ENCODE measurements around the gene STX2.
"Not testable (repeated sequence)": the region's sequence is repeated elsewhere in the genome, so short reads cannot be mapped to it uniquely, and the experiment has no call there.

The STX2 gene

GRCh38 chr12:130766470-130766869 lies 72.6 kb downstream of the STX2 start:
- DNase-seq (ENCODE audit: low spot score) = no peak

- DNase-seq (ENCODE audit: low spot score) = peak; percentile 51
Measured at GRCh38 chr12:130765186-130765659, 73.8 kb downstream of the STX2 start.

- DNase-seq (ENCODE audit: low spot score) = peak; percentile 61
Measured at GRCh38 chr12:130764475-130765185, 74.4 kb downstream of the STX2 start.

- peak; percentile 50 for DNase-seq (ENCODE audit: low spot score)
Measured at GRCh38 chr12:130764073-130764472, 75.0 kb downstream of the STX2 start.

- no peak for DNase-seq (ENCODE audit: low spot score)
Measured at GRCh38 chr12:130762319-130762675, 76.8 kb downstream of the STX2 start.

GRCh38 chr12:130761537-130762318 lies 77.3 kb downstream of the STX2 start:
- peak; percentile 85 for DNase-seq (ENCODE audit: low spot score)

- no peak for DNase-seq (ENCODE audit: low spot score)
Measured at GRCh38 chr12:130754234-130754901, 84.7 kb downstream of the STX2 start.

- DNase-seq (ENCODE audit: low spot score) = peak; percentile 96
Measured at GRCh38 chr12:130752692-130753230, 86.3 kb downstream of the STX2 start.

- DNase-seq (ENCODE audit: low spot score) = not testable (repeated sequence)
Measured at GRCh38 chr12:130752037-130752436, 87.0 kb downstream of the STX2 start.

GRCh38 chr12:130748786-130749185 lies 90.3 kb downstream of the STX2 start:
- DNase-seq (ENCODE audit: low spot score) = no peak

GRCh38 chr12:130747867-130748740 lies 90.9 kb downstream of the STX2 start:
- DNase-seq (ENCODE audit: low spot score) = peak; percentile 88

GRCh38 chr12:130746546-130746945 lies 92.5 kb downstream of the STX2 start:
- no peak for DNase-seq (ENCODE audit: low spot score)

GRCh38 chr12:130745921-130746320 lies 93.1 kb downstream of the STX2 start:
- DNase-seq (ENCODE audit: low spot score) = no peak

GRCh38 chr12:130744274-130744673 lies 94.8 kb downstream of the STX2 start:
- no peak for DNase-seq (ENCODE audit: low spot score)

- no peak for DNase-seq (ENCODE audit: low spot score)
Measured at GRCh38 chr12:130743606-130744005, 95.4 kb downstream of the STX2 start.

GRCh38 chr12:130743176-130743575 lies 95.9 kb downstream of the STX2 start:
- DNase-seq (ENCODE audit: low spot score) = no peak

- DNase-seq (ENCODE audit: low spot score) = no peak
Measured at GRCh38 chr12:130742716-130743115, 96.3 kb downstream of the STX2 start.

GRCh38 chr12:130742112-130742511 lies 96.9 kb downstream of the STX2 start:
- no peak for DNase-seq (ENCODE audit: low spot score)

All from SK-N-DZ (cell line).